ENCODE results near the gene EIF4A2. TPM values are rescaled to one million over a fixed set of nuclear protein-coding genes. Genes with fewer than 3 reads are reported as not detected.
A peak's percentile ranks its signal among the peaks of the same experiment; 100 is the strongest.

The EIF4A2 gene
- total RNA-seq, 4 donors from 2014 or later, result 146 to 550 (median 353) TPM

DNA sequence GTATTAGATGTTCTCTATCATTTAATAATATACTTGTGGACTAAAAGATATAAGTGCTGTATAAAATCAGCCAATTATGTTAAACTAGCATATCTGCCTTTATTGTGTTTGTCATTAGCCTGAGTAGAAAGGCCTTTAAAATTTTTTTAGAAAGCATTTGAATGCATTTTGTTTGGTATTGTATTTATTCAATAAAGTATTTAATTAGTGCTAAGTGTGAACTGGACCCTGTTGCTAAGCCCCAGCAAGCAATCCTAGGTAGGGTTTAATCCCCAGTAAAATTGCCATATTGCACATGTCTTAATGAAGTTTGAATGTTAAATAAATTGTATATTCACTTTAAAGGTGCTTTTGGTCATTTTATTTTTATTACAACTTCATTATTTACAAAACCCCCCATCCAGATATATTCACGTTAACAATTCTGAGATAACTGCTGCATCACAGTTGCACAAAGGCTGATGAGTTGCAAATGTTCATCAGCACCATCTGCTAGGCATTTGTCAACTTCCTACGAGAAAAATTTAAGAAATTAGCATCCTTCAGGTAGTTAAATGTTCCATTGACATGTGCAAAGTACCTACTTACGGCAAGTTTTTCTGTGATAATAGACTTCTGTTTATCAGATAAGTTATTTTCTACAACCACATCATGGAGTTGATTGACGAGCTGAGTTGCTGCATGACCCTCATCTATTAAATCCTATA lies 6.3 kb downstream of the EIF4A2 start:
- in situ Hi-C loops (cut with MboI; ENCODE audit: low pct_ligation_motif_present in 1 of 4, low pct_unique_long_range_greater_than_20kb in 1 of 4, low sequenced_read_pairs in 3 of 4) (loop anchor here in 1 of 4 donors (10.0 to 25.0 kb wide), 2 partner anchors 677 to 865 kb away; partner anchors contain the start of gene ETV5), intact Hi-C loops (cut with DNase I; ENCODE audit: low total_unique reads) (no loop called here)
- H3K4me3 ChIP-seq, result no peak overlapping the region
- H3K9me3 ChIP-seq, result no peaks in the 10 kb centered on the region
- H3K27ac ChIP-seq, result no peak overlapping the region
- H3K27me3 ChIP-seq, result no peaks in the 10 kb centered on the region
- H3K36me3 ChIP-seq, result peaks cover 0 to 48% (median 22%) of the 10 kb centered on the region in 4 donors
- 30 to 43% methylated on average over 4 of the region's 4 CpGs for WGBS, 2 donors (ENCODE audit: low coverage in 1 of 2)
- peaks cover 14 to 41% (median 28%) of the 10 kb centered on the region in 4 donors for H3K4me1 ChIP-seq
- no peak for DNase-seq
- TF ChIP-seq EP300 (IDR thresholded peaks at IDR 0.05; ENCODE audit: low read depth) (no peak), POLR2AphosphoS5 (IDR thresholded peaks at IDR 0.05) (peak in 1 of 3 donors; percentile 24)

DNA sequence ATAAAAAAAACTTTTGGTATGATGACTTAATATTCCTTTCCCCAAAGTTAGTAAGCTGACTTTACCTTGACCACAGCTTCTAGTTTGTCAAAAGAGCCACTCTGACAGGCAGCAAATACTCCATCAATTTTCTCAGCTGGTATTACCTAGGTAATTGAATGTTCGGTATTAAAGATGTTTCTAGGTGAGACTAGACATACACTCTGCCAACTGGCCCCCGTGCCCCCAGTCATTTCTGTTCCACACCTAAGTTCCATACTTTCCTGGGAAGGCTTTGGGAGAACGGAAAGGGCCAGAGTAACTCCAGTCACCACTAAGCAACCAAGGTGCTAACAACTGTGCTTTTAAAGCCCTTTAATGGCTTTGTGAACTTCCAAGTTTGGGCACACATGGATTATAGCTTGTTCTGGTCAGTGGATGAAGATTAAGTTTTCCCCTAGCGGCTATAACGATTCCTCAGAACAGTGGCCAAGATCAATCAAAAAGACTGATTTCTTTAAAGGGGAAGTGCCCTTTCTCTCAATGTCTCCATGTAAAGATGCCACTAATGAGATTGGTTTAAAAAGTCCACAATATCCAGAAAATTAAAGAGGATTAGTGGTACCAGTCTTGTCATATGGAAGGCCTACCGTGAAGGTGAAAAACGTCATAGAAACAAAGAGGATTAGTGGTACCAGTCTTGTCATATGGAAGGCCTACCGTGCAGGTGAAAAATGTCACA lies 7.0 kb downstream of the EIF4A2 start:
- no peak overlapping the region for H3K27ac ChIP-seq
- H3K4me3 ChIP-seq, result no peak overlapping the region
- no peaks in the 10 kb centered on the region for H3K27me3 ChIP-seq
- WGBS, 2 donors (ENCODE audit: low coverage in 1 of 2), result 65 to 70% methylated on average over 8 of the region's 8 CpGs
- peaks cover 14 to 33% (median 21%) of the 10 kb centered on the region in 4 donors for H3K4me1 ChIP-seq
- intact Hi-C loops (cut with DNase I; ENCODE audit: low total_unique reads) (no loop called here), in situ Hi-C loops (cut with MboI; ENCODE audit: low pct_ligation_motif_present in 1 of 4, low pct_unique_long_range_greater_than_20kb in 1 of 4, low sequenced_read_pairs in 3 of 4) (loop anchor here in 1 of 4 donors (25.0 kb wide), 1 partner anchor 678 kb away; the partner anchor contains the start of gene ETV5)
- H3K9me3 ChIP-seq, result no peaks in the 10 kb centered on the region
- TF ChIP-seq, protein P1, sequence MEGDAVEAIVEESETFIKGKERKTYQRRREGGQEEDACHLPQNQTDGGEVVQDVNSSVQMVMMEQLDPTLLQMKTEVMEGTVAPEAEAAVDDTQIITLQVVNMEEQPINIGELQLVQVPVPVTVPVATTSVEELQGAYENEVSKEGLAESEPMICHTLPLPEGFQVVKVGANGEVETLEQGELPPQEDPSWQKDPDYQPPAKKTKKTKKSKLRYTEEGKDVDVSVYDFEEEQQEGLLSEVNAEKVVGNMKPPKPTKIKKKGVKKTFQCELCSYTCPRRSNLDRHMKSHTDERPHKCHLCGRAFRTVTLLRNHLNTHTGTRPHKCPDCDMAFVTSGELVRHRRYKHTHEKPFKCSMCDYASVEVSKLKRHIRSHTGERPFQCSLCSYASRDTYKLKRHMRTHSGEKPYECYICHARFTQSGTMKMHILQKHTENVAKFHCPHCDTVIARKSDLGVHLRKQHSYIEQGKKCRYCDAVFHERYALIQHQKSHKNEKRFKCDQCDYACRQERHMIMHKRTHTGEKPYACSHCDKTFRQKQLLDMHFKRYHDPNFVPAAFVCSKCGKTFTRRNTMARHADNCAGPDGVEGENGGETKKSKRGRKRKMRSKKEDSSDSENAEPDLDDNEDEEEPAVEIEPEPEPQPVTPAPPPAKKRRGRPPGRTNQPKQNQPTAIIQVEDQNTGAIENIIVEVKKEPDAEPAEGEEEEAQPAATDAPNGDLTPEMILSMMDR (IDR thresholded peaks at IDR 0.05), result no peak
- TF ChIP-seq EP300 (IDR thresholded peaks at IDR 0.05; ENCODE audit: low read depth), result no peak
- TF ChIP-seq POLR2AphosphoS5 (IDR thresholded peaks at IDR 0.05), result peak in 2 of 3 donors; percentile 16 to 22
- TF ChIP-seq POLR2A (IDR thresholded peaks at IDR 0.05), result peak; percentile 31
- DNase-seq, result no peak
- H3K36me3 ChIP-seq, result peaks cover 0 to 42% (median 21%) of the 10 kb centered on the region in 4 donors

DNA sequence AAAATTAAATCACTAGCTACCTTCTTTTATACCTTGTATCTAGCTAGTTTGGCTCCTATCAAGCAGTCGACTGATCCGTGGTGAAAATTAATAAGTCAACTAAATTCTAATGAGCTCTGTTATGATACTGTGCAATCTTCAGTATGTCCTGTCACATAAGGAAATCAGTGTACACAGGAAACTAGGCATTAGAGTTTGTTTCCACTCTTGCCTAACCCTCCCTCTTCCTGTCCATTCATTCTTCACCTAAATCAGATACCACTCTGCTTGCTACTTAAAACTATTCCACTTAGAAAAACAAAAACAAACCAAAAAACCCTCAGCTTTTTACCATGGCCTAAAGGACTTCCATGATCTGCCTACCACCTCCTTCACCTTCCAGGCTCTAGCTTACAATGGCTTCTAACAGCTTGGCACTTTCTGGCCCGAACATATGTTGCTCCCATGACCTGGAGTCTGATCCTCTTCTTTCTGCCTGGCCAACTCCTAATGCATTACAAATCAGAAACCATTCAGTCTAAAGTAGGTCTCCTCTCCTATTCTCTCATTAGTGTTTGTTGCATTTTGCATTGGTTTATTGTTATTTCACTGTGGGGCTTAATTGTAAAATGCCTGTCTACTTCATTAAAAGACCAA lies 15.0 kb downstream of the EIF4A2 start:
- Histone ChIP-seq H3K4me3 (no peak overlapping the region), H3K9me3 (no peaks in the 10 kb centered on the region), H3K27ac (no peak overlapping the region), H3K4me1 (no peaks in the 10 kb centered on the region), H3K27me3 (no peaks in the 10 kb centered on the region), H3K36me3 (peaks cover 0 to 22% (median 3%) of the 10 kb centered on the region in 4 donors)
- WGBS, 2 donors (ENCODE audit: low coverage in 1 of 2), result 87% methylated on average over 3 of the region's 3 CpGs
- intact Hi-C loops (cut with DNase I; ENCODE audit: low total_unique reads) (no loop called here), in situ Hi-C loops (cut with MboI; ENCODE audit: low pct_ligation_motif_present in 1 of 4, low pct_unique_long_range_greater_than_20kb in 1 of 4, low sequenced_read_pairs in 3 of 4) (loop anchor here in 1 of 4 donors (25.0 kb wide), 1 partner anchor 686 kb away; the partner anchor contains the start of gene ETV5)
- TF ChIP-seq, protein P1 (IDR thresholded peaks at IDR 0.05), result no peak
- no peak for TF ChIP-seq EP300 (IDR thresholded peaks at IDR 0.05; ENCODE audit: low read depth)
- TF ChIP-seq POLR2A (IDR thresholded peaks at IDR 0.05), result no peak
- TF ChIP-seq POLR2AphosphoS5 (IDR thresholded peaks at IDR 0.05), result no peak
- DNase-seq, result no peak

DNA sequence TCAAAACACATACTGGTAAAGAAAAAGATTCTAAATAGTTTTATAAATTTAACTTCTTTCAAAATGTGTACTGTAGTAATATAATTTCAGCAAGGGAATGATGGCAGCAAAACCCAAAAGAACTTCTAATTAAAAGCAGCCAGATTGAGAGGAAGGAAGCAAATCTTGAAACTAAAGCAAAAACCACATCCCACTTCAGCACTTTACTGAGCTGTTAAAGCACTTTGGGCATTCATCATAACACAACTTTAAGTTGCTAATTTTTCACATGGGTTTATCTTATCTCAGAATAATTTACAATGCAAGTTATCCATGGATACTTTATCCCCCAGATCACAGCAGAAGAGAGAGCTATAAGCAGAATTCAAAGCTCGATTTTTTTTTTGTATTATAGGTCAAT lies 16.9 kb downstream of the EIF4A2 start:
- H3K9me3 ChIP-seq, result no peaks in the 10 kb centered on the region
- in situ Hi-C loops (cut with MboI; ENCODE audit: low pct_ligation_motif_present in 1 of 4, low pct_unique_long_range_greater_than_20kb in 1 of 4, low sequenced_read_pairs in 3 of 4), result loop anchor here in 3 of 4 donors (25.0 kb wide), 2 partner anchors 188 to 813 kb away; partner anchors contain the start of gene AHSG (in 2 of the 3)
- TF ChIP-seq POLR2AphosphoS5 (IDR thresholded peaks at IDR 0.05) (no peak), EP300 (IDR thresholded peaks at IDR 0.05; ENCODE audit: low read depth) (no peak), POLR2A (IDR thresholded peaks at IDR 0.05) (no peak)
- TF ChIP-seq, protein P1 (IDR thresholded peaks at IDR 0.05), result no peak
- DNase-seq, result no peak
- peaks cover 0 to 22% (median 3%) of the 10 kb centered on the region in 4 donors for H3K36me3 ChIP-seq
- no peak overlapping the region for H3K27ac ChIP-seq
- no peaks in the 10 kb centered on the region for H3K27me3 ChIP-seq
- peaks cover 1 to 7% (median 3%) of the 10 kb centered on the region in 4 donors for H3K4me1 ChIP-seq
- intact Hi-C loops (cut with DNase I; ENCODE audit: low total_unique reads), result no loop called here
- 65 to 89% methylated on average over 1 of the region's 1 CpG for WGBS, 2 donors (ENCODE audit: low coverage in 1 of 2)
- no peak overlapping the region for H3K4me3 ChIP-seq
